Gastroesophageal sphincter (tissue), 3 donors: Measurements from ENCODE around the gene SARS1.

Experiments used
- CTCF ChIP-seq, 4 experiments: fragments of 200-600 bp in 2 of 4; fragments of 450-650 bp in 2 of 4; sonication (generic) in 1 of 4; IDR thresholded peaks; one replicate each; pipeline ENCODE4 v1.5.1; 2017 to 2019; ENCODE audit warnings: antibody characterized with exemption in 4 of 4, mild to moderate bottlenecking in 2 of 4, moderate library complexity in 2 of 4
- EP300 ChIP-seq: sonication (generic); formaldehyde crosslinking; IDR thresholded peaks from one replicate; pipeline ENCODE4 v1.6.1; 2017; ENCODE audit warnings: antibody characterized with exemption, mild to moderate bottlenecking
- POLR2A ChIP-seq, 2 donors: fragments of 450-650 bp; IDR thresholded peaks; one replicate each; pipeline ENCODE4 v1.6.1; 2017; ENCODE audit warnings: antibody characterized with exemption in 2 of 2, mild to moderate bottlenecking in 2 of 2, moderate library complexity in 1 of 2
- POLR2AphosphoS5 ChIP-seq: sonication (generic); formaldehyde crosslinking; IDR thresholded peaks from one replicate; pipeline ENCODE4 v1.6.1; 2017; ENCODE audit warnings: antibody characterized with exemption

GRCh38 chr1:109229531-109230127, 15.9 kb downstream of the SARS1 start:
- TF ChIP-seq POLR2A (IDR thresholded peaks at IDR 0.05) (no peak), CTCF (IDR thresholded peaks at IDR 0.05) (no peak), EP300 (no peak), POLR2AphosphoS5 (no peak)
